GM12878 (cell line): ENCODE data around the gene TIMP3. TPM values are rescaled to one million over a fixed set of nuclear protein-coding genes. Genes with fewer than 3 reads are reported as not detected.

ENCODE experiments used
- ATAC-seq: fragments of 200-7000 bp; cut with Tn5 transposase; 3 replicates; pipeline ENCODE4 v1.9.1; 2020; ENCODE audit warnings: mild to moderate bottlenecking, moderate library complexity
- BruUV-seq: library from RNA; stranded (reverse); fragments of 400-500 nt; replicated peaks from 2 replicates; lab custom pipeline; 2021; lab: Mats Ljungman, UMichigan
- CTCF ChIA-PET: fragments of 300-600 bp; sonication (Branson Sonifier 250); formaldehyde crosslinking; extraction: SDS; loops from one replicate; lab custom pipeline; 2021; ENCODE audit warnings: inconsistent platforms; lab: Yijun Ruan, JAX
- POLR2A ChIA-PET: fragments of 350-600 bp; formaldehyde crosslinking; extraction: SDS; loops from one replicate; lab custom pipeline; 2021; ENCODE audit warnings: inconsistent platforms; lab: Charles Lee
- RAD21 ChIA-PET: fragments of 300-600 bp; sonication (Branson Sonifier 250); formaldehyde crosslinking; loops from one replicate; lab custom pipeline; 2023; ENCODE audit warnings: antibody characterized with exemption; ENCODE audit not compliant: unreplicated experiment; lab: Charles Lee
- SMC1A ChIA-PET: fragments of 300-600 bp; sonication (Branson Sonifier 250); formaldehyde crosslinking; loops from one replicate; lab custom pipeline; 2023; ENCODE audit not compliant: unreplicated experiment, uncharacterized antibody; lab: Charles Lee
- DNase-seq: peaks from one replicate; pipeline ENCODE4 v3.0.0-alpha.2; 2011; ENCODE audit warnings: low read depth, low spot score
- FAIRE-seq: peaks from 3 replicates; lab custom pipeline; 2011; peaks lifted over from hg19 to GRCh38; lab: Jason Lieb, UNC
- H2AFZ ChIP-seq: 2 replicates; pipeline ENCODE4 v1.6.0; 2011; ENCODE audit warnings: low read depth, low read length, control low read depth; ENCODE audit not compliant: control insufficient read depth
- H3K27ac ChIP-seq: 2 replicates; pipeline ENCODE4 v1.5.1; 2011; ENCODE audit warnings: control low read depth; ENCODE audit not compliant: control insufficient read depth, insufficient read depth
- H3K27me3 ChIP-seq, 2 experiments: replicated peaks in 1 of 2; 2 replicates each; pipeline versions ENCODE4 v1.6.0 to v1.6.1; 2011; ENCODE audit warnings: low read length in 1 of 2; ENCODE audit not compliant: control insufficient read depth in 2 of 2, insufficient read depth in 2 of 2
- H3K36me3 ChIP-seq, 2 experiments: 2 replicates each; pipeline ENCODE4 v1.5.1; 2011; ENCODE audit warnings: low read length in 1 of 2; ENCODE audit not compliant: control insufficient read depth in 2 of 2, insufficient read depth in 2 of 2
- H3K4me1 ChIP-seq: 2 replicates; pipeline ENCODE4 v1.6.1; 2011; ENCODE audit warnings: mild to moderate bottlenecking, low read length, moderate library complexity, mixed read lengths; ENCODE audit not compliant: control insufficient read depth, insufficient read depth
- H3K4me2 ChIP-seq: 2 replicates; pipeline ENCODE4 v1.6.0; 2011; ENCODE audit warnings: control low read depth; ENCODE audit not compliant: control insufficient read depth, insufficient read depth
- H3K4me3 ChIP-seq: fragments of 200-600 bp; sonication (generic); 2 replicates; pipeline ENCODE4 v1.5.1; 2016
- H3K79me2 ChIP-seq: 2 replicates; pipeline ENCODE4 v1.6.0; 2011; ENCODE audit warnings: low read length; ENCODE audit not compliant: control insufficient read depth, insufficient read depth
- H3K9ac ChIP-seq: 2 replicates; pipeline ENCODE4 v1.8.0; 2011; ENCODE audit warnings: low read length, control low read depth, mixed read lengths; ENCODE audit not compliant: control insufficient read depth, insufficient read depth
- H3K9me3 ChIP-seq: replicated peaks from 3 replicates; pipeline ENCODE4 v1.5.1; 2011; ENCODE audit warnings: mild to moderate bottlenecking, low read length; ENCODE audit not compliant: control insufficient read depth, insufficient read depth
- H4K20me1 ChIP-seq: 2 replicates; pipeline ENCODE4 v1.6.0; 2011; ENCODE audit not compliant: control insufficient read depth, insufficient read depth
- FOXK2 ChIP-seq: fragments of 450-650 bp; IDR thresholded peaks from 2 replicates; pipeline ENCODE4 v1.6.1; 2017; ENCODE audit warnings: mild to moderate bottlenecking, moderate library complexity
- GATAD2B ChIP-seq: fragments of 450-650 bp; conservative IDR thresholded peaks from 2 replicates; pipeline ENCODE4 v1.6.1; 2017; ENCODE audit warnings: low read depth, mild to moderate bottlenecking, moderate library complexity
- IKZF1 ChIP-seq: fragments of 450-650 bp; conservative IDR thresholded peaks from 2 replicates; pipeline ENCODE4 v1.6.1; 2017; ENCODE audit warnings: antibody characterized with exemption, mild to moderate bottlenecking
- NFYB ChIP-seq: IDR thresholded peaks from 2 replicates; pipeline ENCODE4 v1.6.1; 2011; ENCODE audit warnings: low read depth, mild to moderate bottlenecking, low read length, improper control_type of control experiment, moderate library complexity; ENCODE audit not compliant: insufficient read depth
- PAX8 ChIP-seq: fragments of 450-650 bp; IDR thresholded peaks from 2 replicates; pipeline ENCODE4 v1.6.1; 2017; ENCODE audit warnings: mild to moderate bottlenecking, moderate library complexity
- POU2F2 ChIP-seq: IDR thresholded peaks from 3 replicates; pipeline ENCODE4 v1.6.1; 2011; ENCODE audit warnings: low read depth, mild to moderate bottlenecking, low read length, borderline replicate concordance
- RFX5 ChIP-seq: IDR thresholded peaks from 2 replicates; pipeline ENCODE4 v1.6.1; 2011; ENCODE audit warnings: low read depth, low read length, improper control_type of control experiment
- SIX5 ChIP-seq: IDR thresholded peaks from 2 replicates; pipeline ENCODE4 v1.6.1; 2011; ENCODE audit warnings: mild to moderate bottlenecking, low read depth, low read length, moderate library complexity; ENCODE audit not compliant: severe bottlenecking
- SPI1 ChIP-seq: IDR thresholded peaks from 2 replicates; pipeline ENCODE4 v1.6.1; 2011; ENCODE audit warnings: low read depth, mild to moderate bottlenecking, low read length, moderate library complexity, borderline replicate concordance; ENCODE audit not compliant: insufficient read depth
- YBX1 ChIP-seq: fragments of 450-650 bp; IDR thresholded peaks from 2 replicates; pipeline ENCODE4 v1.6.1; 2016; ENCODE audit warnings: antibody characterized with exemption
- ZNF207 ChIP-seq: fragments of 450-650 bp; IDR thresholded peaks from 2 replicates; pipeline ENCODE4 v1.6.1; 2014; ENCODE audit warnings: antibody characterized with exemption, mild to moderate bottlenecking, borderline replicate concordance
- ZNF24 ChIP-seq: fragments of 450-650 bp; IDR thresholded peaks from 2 replicates; pipeline ENCODE4 v1.6.1; 2017; ENCODE audit warnings: antibody characterized with exemption, mild to moderate bottlenecking
- WGBS: methylation state at CpG from one replicate; pipeline ENCODE4 v1.1.6; 2016; ENCODE audit warnings: low lambda C conversion rate; ENCODE audit not compliant: insufficient replicate concordance, insufficient coverage; ENCODE audit errors: missing lambda C conversion rate; 5-methylcytosine and 5-hydroxymethylcytosine counted together
- in situ Hi-C: fragments of 300-500 bp; cut with MboI; formaldehyde crosslinking; loops from 9 replicates; pipeline ENCODE4 v1.14.3; 2018; ENCODE audit warnings: mixed read lengths
- intact Hi-C: fragments of 100-400 bp; cut with micrococcal nuclease; formaldehyde crosslinking; loops from one replicate; pipeline ENCODE4 v1.14.2; 2022; ENCODE audit not compliant: unreplicated experiment
- polyA plus RNA-seq, 11 experiments: library from polyadenylated mRNA; depleted of rRNA in 4 of 11; unstranded in 6 of 11; stranded (reverse) in 5 of 11; fragments of >200 nt; fragmentation: Nextera tagmentation in 4 of 11; fragmentation: Illumina TruSeq in 1 of 11; extraction: Ambion mirVana in 4 of 11; extraction: Trizol in 1 of 11; gene quantifications; 1 replicate in 1 of 11; 2 replicates in 10 of 11; pipeline versions ENCODE4 v1.2.1 to v1.2.3, GENCODE V29; 2011 to 2016; ENCODE audit warnings: inconsistent platforms in 2 of 11, missing spikeins in 2 of 11, low read depth in 1 of 11
- total RNA-seq, 4 experiments: library from RNA; depleted of rRNA in 3 of 4; stranded (reverse); fragments of >200 nt in 3 of 4; fragmentation: Illumina TruSeq in 1 of 4; extraction: Trizol in 1 of 4; gene quantifications; 2 replicates each; pipeline versions ENCODE4 v1.2.1 to v1.2.3, GENCODE V29; 2013 to 2021
- TF ChIP-seq, protein P1 (sequence below): IDR thresholded peaks from 2 replicates; pipeline ENCODE4 v1.6.1; 2012; ENCODE audit warnings: low read depth, low read length, improper control_type of control experiment
- TF ChIP-seq, protein P2 (sequence below): IDR thresholded peaks from 2 replicates; pipeline ENCODE4 v1.6.1; 2012; ENCODE audit warnings: low read length, inconsistent platforms

Gene TIMP3
- total and polyA plus RNA-seq, 10 of the 15 experiments (the other 5 are each of a cell fraction or from before 2014, with no cell fraction given), result 0.01 to 0.74 (median 0.27) TPM; not detected in 5

DNA sequence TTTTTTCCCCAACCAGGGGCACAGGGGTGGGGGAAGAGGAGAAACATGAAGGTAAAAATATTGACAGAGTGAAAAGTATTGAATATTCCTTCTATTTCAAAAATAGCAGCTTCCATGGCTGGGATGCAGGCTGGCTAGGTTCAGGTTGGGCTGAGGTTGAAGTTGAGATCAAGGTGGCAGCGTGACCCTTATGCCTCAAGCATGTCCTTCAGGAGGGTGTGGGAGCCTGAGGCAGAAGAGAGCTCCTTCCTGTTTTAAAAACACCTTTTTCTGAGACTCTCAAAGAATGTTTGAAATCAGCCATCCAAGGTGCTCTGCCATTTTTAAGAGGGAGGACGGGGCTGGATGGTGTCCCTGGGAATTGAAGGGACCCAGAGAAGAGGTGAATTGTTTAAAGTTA, 29.5 kb downstream of the TIMP3 start:
- intact Hi-C loops (loop anchor here (10.0 kb wide), 1 partner anchor 174 kb away; no protein-coding TSS in a partner anchor), in situ Hi-C loops (no loop called here)
- Histone ChIP-seq H3K9me3 (no peaks in the 10 kb centered on the region), H3K4me1 (no peaks in the 10 kb centered on the region), H3K79me2 (no peaks in the 10 kb centered on the region), H2AFZ (no peak overlapping the region), H3K27ac (no peak overlapping the region), H3K9ac (no peak overlapping the region), H3K27me3 (no peaks in the 10 kb centered on the region), H3K4me2 (no peak overlapping the region), H3K36me3 (no peaks in the 10 kb centered on the region), H4K20me1 (no peaks in the 10 kb centered on the region), H3K4me3 (no peak overlapping the region)
- BruUV-seq, result no TSS peak
- FAIRE-seq, result no peak
- RAD21 ChIA-PET, result no interaction called here
- no peak for ATAC-seq
- TF ChIP-seq YBX1 (no peak), IKZF1 (no peak), SIX5 (no peak), POU2F2 (no peak), ZNF24 (no peak)
- TF ChIP-seq, protein P1, sequence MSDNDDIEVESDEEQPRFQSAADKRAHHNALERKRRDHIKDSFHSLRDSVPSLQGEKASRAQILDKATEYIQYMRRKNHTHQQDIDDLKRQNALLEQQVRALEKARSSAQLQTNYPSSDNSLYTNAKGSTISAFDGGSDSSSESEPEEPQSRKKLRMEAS, result no peak
- no peak for DNase-seq
- CTCF ChIA-PET, result no interaction called here
- POLR2A ChIA-PET, result no interaction called here
- 4% methylated on average over 2 of the region's 2 CpGs for WGBS
- SMC1A ChIA-PET, result interaction anchor here (1.0 kb wide), 1 partner anchor 25 kb away, joined by 3 read pairs; no protein-coding TSS in a partner anchor

DNA sequence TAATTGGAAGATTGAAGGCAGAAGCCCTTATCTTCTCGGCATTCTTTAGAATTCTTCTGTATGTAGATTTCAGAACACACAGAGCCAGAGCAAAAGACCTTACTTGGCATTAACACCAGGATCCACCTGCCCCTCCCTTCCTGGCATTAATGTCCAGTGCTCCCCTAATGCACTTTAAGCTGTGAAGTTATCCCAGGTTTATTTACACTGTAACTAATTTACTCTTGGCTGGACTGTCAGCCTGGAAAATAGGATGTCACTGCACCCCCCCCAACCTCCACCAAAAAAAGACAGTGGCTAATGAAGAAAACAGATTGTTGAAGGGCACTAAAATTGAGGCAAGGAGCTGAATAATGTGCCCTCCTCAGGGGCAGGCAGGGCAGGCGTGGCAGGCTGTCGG, 30.1 kb downstream of the TIMP3 start:
- ChIA-PET CTCF (no interaction called here), SMC1A (no interaction called here)
- TF ChIP-seq, protein P2, sequence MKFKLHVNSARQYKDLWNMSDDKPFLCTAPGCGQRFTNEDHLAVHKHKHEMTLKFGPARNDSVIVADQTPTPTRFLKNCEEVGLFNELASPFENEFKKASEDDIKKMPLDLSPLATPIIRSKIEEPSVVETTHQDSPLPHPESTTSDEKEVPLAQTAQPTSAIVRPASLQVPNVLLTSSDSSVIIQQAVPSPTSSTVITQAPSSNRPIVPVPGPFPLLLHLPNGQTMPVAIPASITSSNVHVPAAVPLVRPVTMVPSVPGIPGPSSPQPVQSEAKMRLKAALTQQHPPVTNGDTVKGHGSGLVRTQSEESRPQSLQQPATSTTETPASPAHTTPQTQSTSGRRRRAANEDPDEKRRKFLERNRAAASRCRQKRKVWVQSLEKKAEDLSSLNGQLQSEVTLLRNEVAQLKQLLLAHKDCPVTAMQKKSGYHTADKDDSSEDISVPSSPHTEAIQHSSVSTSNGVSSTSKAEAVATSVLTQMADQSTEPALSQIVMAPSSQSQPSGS, result no peak
- TF ChIP-seq SPI1 (no peak), NFYB (no peak), PAX8 (no peak), GATAD2B (no peak), FOXK2 (no peak), RFX5 (no peak), ZNF207 (no peak)

More for the DNA sequence above, 30.1 kb downstream of the TIMP3 start:
- Histone ChIP-seq H3K4me1 (no peaks in the 10 kb centered on the region), H3K79me2 (no peaks in the 10 kb centered on the region), H3K27me3 (no peaks in the 10 kb centered on the region), H3K36me3 (no peaks in the 10 kb centered on the region), H4K20me1 (no peaks in the 10 kb centered on the region), H3K9me3 (no peaks in the 10 kb centered on the region), H3K27ac (no peak overlapping the region), H3K4me3 (no peak overlapping the region), H2AFZ (no peak overlapping the region), H3K9ac (no peak overlapping the region), H3K4me2 (no peak overlapping the region)
- ChIA-PET RAD21 (no interaction called here), POLR2A (interaction anchor here (0.6 kb wide), 1 partner anchor 166 kb away, joined by 4 read pairs; no protein-coding TSS in a partner anchor)
- intact Hi-C loops (loop anchor here (10.0 kb wide), 1 partner anchor 173 kb away; no protein-coding TSS in a partner anchor), in situ Hi-C loops (no loop called here)
- BruUV-seq, result no TSS peak
- FAIRE-seq (no peak), ATAC-seq (no peak), DNase-seq (no peak)
- WGBS, result 23% methylated on average over 3 of the region's 3 CpGs
